H9 (cell line): Measurements from ENCODE around the gene GRIK1. TPM values are rescaled to one million over a fixed set of nuclear protein-coding genes. Genes with fewer than 3 reads are reported as not detected.

Experiments used
- DNase-seq: peaks from one replicate; pipeline ENCODE4 v3.0.0-alpha.2; 2017
- H2AFZ ChIP-seq: one replicate; pipeline ENCODE4 v1.6.1; 2013; ENCODE audit warnings: mild to moderate bottlenecking, low read length, control low read depth, moderate library complexity
- H2AK5ac ChIP-seq: 2 replicates; pipeline ENCODE4 v1.6.1; 2013; ENCODE audit warnings: low read length, control low read depth, mixed read lengths; ENCODE audit not compliant: insufficient read length
- H2BK120ac ChIP-seq: one replicate; pipeline ENCODE4 v1.6.1; 2013; ENCODE audit warnings: low read depth, mild to moderate bottlenecking, low read length, control low read depth, inconsistent platforms; ENCODE audit not compliant: poor library complexity, severe bottlenecking
- H2BK12ac ChIP-seq: 2 replicates; pipeline ENCODE4 v1.6.1; 2013; ENCODE audit warnings: low read length, control low read depth, mixed read lengths, low read depth; ENCODE audit not compliant: insufficient read length
- H2BK15ac ChIP-seq: 2 replicates; pipeline ENCODE4 v1.6.1; 2013; ENCODE audit warnings: low read depth, low read length, control low read depth
- H2BK20ac ChIP-seq: one replicate; pipeline ENCODE4 v1.6.1; 2013; ENCODE audit warnings: low read depth, mild to moderate bottlenecking, low read length, control low read depth, inconsistent platforms; ENCODE audit not compliant: poor library complexity, severe bottlenecking
- H2BK5ac ChIP-seq: 2 replicates; pipeline ENCODE4 v1.6.1; 2013; ENCODE audit warnings: low read length, control low read depth, mixed read lengths; ENCODE audit not compliant: insufficient read length
- H3K14ac ChIP-seq: 2 replicates; pipeline ENCODE4 v1.6.1; 2013; ENCODE audit warnings: low read length, control low read depth; ENCODE audit not compliant: insufficient read depth
- H3K18ac ChIP-seq: 2 replicates; pipeline ENCODE4 v1.6.1; 2013; ENCODE audit warnings: low read depth, mild to moderate bottlenecking, mixed read lengths, low read length, control low read depth; ENCODE audit not compliant: insufficient read length
- H3K23ac ChIP-seq: 2 replicates; pipeline ENCODE4 v1.6.1; 2013; ENCODE audit warnings: low read length, control low read depth, mixed read lengths, low read depth; ENCODE audit not compliant: insufficient read length
- H3K23me2 ChIP-seq: 2 replicates; pipeline ENCODE4 v1.6.1; 2013; ENCODE audit warnings: low read depth, mild to moderate bottlenecking, mixed read lengths, low read length, control low read depth; ENCODE audit not compliant: insufficient read length, poor library complexity, severe bottlenecking
- H3K27ac ChIP-seq: 2 replicates; pipeline ENCODE4 v1.5.1; 2013; ENCODE audit warnings: low read length, control low read depth, mixed read lengths, low read depth; ENCODE audit not compliant: insufficient read length
- H3K27me3 ChIP-seq: 2 replicates; pipeline ENCODE4 v1.6.1; 2013; ENCODE audit warnings: low read length, control low read depth, inconsistent platforms; ENCODE audit not compliant: insufficient read depth
- H3K4ac ChIP-seq: 2 replicates; pipeline ENCODE4 v1.6.1; 2013; ENCODE audit warnings: low read depth, mild to moderate bottlenecking, control low read depth, inconsistent platforms, low read length, moderate library complexity
- H3K4me1 ChIP-seq: 2 replicates; pipeline ENCODE4 v1.6.1; 2013; ENCODE audit warnings: low read length, control low read depth, inconsistent platforms; ENCODE audit not compliant: insufficient read depth
- H3K4me2 ChIP-seq: 2 replicates; pipeline ENCODE4 v1.6.1; 2013; ENCODE audit warnings: low read length, control low read depth, mixed read lengths; ENCODE audit not compliant: insufficient read length, insufficient read depth
- H3K56ac ChIP-seq: 2 replicates; pipeline ENCODE4 v1.6.1; 2013; ENCODE audit warnings: low read depth, mild to moderate bottlenecking, mixed read lengths, low read length, control low read depth; ENCODE audit not compliant: insufficient read length
- H3K79me1 ChIP-seq: 2 replicates; pipeline ENCODE4 v1.6.1; 2013; ENCODE audit warnings: low read depth, mild to moderate bottlenecking, moderate library complexity, low read length, control low read depth, inconsistent platforms; ENCODE audit not compliant: insufficient read depth, poor library complexity, severe bottlenecking
- H3K79me2 ChIP-seq: 2 replicates; pipeline ENCODE4 v1.6.1; 2013; ENCODE audit warnings: low read length, control low read depth, inconsistent platforms; ENCODE audit not compliant: insufficient read depth
- H3K9ac ChIP-seq: 2 replicates; pipeline ENCODE4 v1.6.1; 2013; ENCODE audit warnings: low read length, control low read depth, mixed read lengths; ENCODE audit not compliant: insufficient read length; ENCODE audit errors: extremely low read depth
- H3K9me3 ChIP-seq: one replicate; pipeline ENCODE4 v1.6.1; 2013; ENCODE audit warnings: low read depth, low read length, inconsistent platforms; ENCODE audit not compliant: control insufficient read depth
- H3T11ph ChIP-seq: one replicate; pipeline ENCODE4 v1.6.1; 2013; ENCODE audit warnings: mild to moderate bottlenecking, low read length, control low read depth, inconsistent platforms
- H4K20me1 ChIP-seq: one replicate; pipeline ENCODE4 v1.6.1; 2013; ENCODE audit not compliant: control insufficient read depth, insufficient read length, insufficient read depth
- H4K5ac ChIP-seq: 2 replicates; pipeline ENCODE4 v1.6.1; 2013; ENCODE audit warnings: low read depth, mild to moderate bottlenecking, mixed read lengths, low read length, control low read depth; ENCODE audit not compliant: insufficient read length
- H4K8ac ChIP-seq: replicated peaks from 2 replicates; pipeline ENCODE4 v1.6.1; 2013; ENCODE audit warnings: low read length, control low read depth, mixed read lengths, low read depth; ENCODE audit not compliant: insufficient read length
- H4K91ac ChIP-seq: 2 replicates; pipeline ENCODE4 v1.6.1; 2013; ENCODE audit warnings: low read depth, mild to moderate bottlenecking, moderate library complexity, mixed read lengths, low read length, control low read depth; ENCODE audit not compliant: insufficient read length
- H3K27ac Mint-ChIP-seq, 3 experiments: 2 replicates in 2 of 3; 3 replicates in 1 of 3; pipeline ENCODE4 v1.8.0; 2020 to 2021; ENCODE audit warnings: mixed read lengths in 3 of 3, mild to moderate bottlenecking in 1 of 3, moderate library complexity in 1 of 3
- H3K27me3 Mint-ChIP-seq: 2 replicates; pipeline ENCODE4 v1.8.0; 2021; ENCODE audit warnings: low read depth, mild to moderate bottlenecking, moderate library complexity, mixed read lengths
- H3K36me3 Mint-ChIP-seq, 3 experiments: 2 replicates in 2 of 3; 3 replicates in 1 of 3; pipeline ENCODE4 v1.8.0; 2020 to 2021; ENCODE audit warnings: low read depth in 3 of 3, mixed read lengths in 3 of 3; ENCODE audit not compliant: insufficient read depth in 1 of 3
- H3K4me1 Mint-ChIP-seq, 2 experiments: 2 replicates each; pipeline ENCODE4 v1.8.0; 2020; ENCODE audit warnings: mixed read lengths in 2 of 2
- H3K4me3 Mint-ChIP-seq, 2 experiments: 2 replicates in 1 of 2; 3 replicates in 1 of 2; pipeline ENCODE4 v1.8.0; 2020 to 2021; ENCODE audit warnings: mild to moderate bottlenecking in 2 of 2, mixed read lengths in 2 of 2, moderate library complexity in 1 of 2
- H3K9me3 Mint-ChIP-seq, 2 experiments: 2 replicates in 1 of 2; 3 replicates in 1 of 2; pipeline ENCODE4 v1.8.0; 2020; ENCODE audit warnings: mild to moderate bottlenecking in 2 of 2, mixed read lengths in 2 of 2, moderate library complexity in 1 of 2
- CTCF ChIP-seq: fragments of 200-600 bp; sonication (generic); conservative IDR thresholded peaks from 3 replicates; pipeline ENCODE4 v1.8.0; 2021; ENCODE audit warnings: antibody characterized with exemption, mild to moderate bottlenecking
- WGBS: extraction: QIAGEN DNeasy Blood & Tissue Kit; methylation state at CpG from one replicate; pipeline ENCODE4 v1.1.7; 2013; ENCODE audit warnings: missing lambda C conversion rate, low lambda C conversion rate, mixed read lengths; ENCODE audit not compliant: insufficient read length; ENCODE audit errors: extremely low coverage; 5-methylcytosine and 5-hydroxymethylcytosine counted together
- total RNA-seq: library from RNA; stranded (reverse); gene quantifications from 2 replicates; pipeline ENCODE4 v1.2.1, GENCODE V29; 2021

GRIK1 gene
- total RNA-seq, 1 experiment from 2014 or later, result not detected

- H3K9ac ChIP-seq, result no peak overlapping the region
- no peak overlapping the region for H4K8ac ChIP-seq
- H4K5ac ChIP-seq, result no peak overlapping the region
- TF ChIP-seq CTCF, result peak; percentile 50
- no peaks in the 10 kb centered on the region for H3K27me3 Mint-ChIP-seq
- H4K91ac ChIP-seq, result no peak overlapping the region
- H3K23me2 ChIP-seq, result no peaks in the 10 kb centered on the region
- no peak overlapping the region for H3K14ac ChIP-seq
- H3K4me1 Mint-ChIP-seq, result peaks cover 23 to 32% of the 10 kb centered on the region in 2 experiments
- no peak overlapping the region for H3K4ac ChIP-seq
- peaks cover 0 to 2% (median 0%) of the 10 kb centered on the region in 3 experiments; a peak in 1 of 7 replicates for H3K36me3 Mint-ChIP-seq
- no peak overlapping the region for H2BK12ac ChIP-seq
- no peak overlapping the region for H2BK15ac ChIP-seq
- no peaks in the 10 kb centered on the region for H4K20me1 ChIP-seq
- no peak overlapping the region for H3K4me2 ChIP-seq
- WGBS, result no CpG with 5 or more reads among the region's 4 CpGs
- no peaks in the 10 kb centered on the region for H3K27me3 ChIP-seq
- H3K23ac ChIP-seq, result no peak overlapping the region
- H3K56ac ChIP-seq, result no peak overlapping the region
- no peak overlapping the region for H2AFZ ChIP-seq
- H3K27ac ChIP-seq, result no peak overlapping the region
- no peaks in the 10 kb centered on the region; a peak in 2 of 5 replicates for H3K9me3 Mint-ChIP-seq
- no peak overlapping the region for H3K18ac ChIP-seq
- no peak overlapping the region for H3K27ac Mint-ChIP-seq
- H3K4me3 Mint-ChIP-seq, result no peak overlapping the region
- H3K9me3 ChIP-seq, result no peaks in the 10 kb centered on the region
- DNase-seq, result no peak
- H3K4me1 ChIP-seq, result no peaks in the 10 kb centered on the region; the same call in 1 of the 2 replicates
- no peak overlapping the region for H2BK20ac ChIP-seq
- H2AK5ac ChIP-seq, result no peak overlapping the region
- no peak overlapping the region for H2BK120ac ChIP-seq
- H2BK5ac ChIP-seq, result no peak overlapping the region
- H3T11ph ChIP-seq, result no peak overlapping the region
- no peaks in the 10 kb centered on the region for H3K79me1 ChIP-seq
- H3K79me2 ChIP-seq, result no peaks in the 10 kb centered on the region
These were observed 268.1 kb downstream of the GRIK1 start for GRCh38 chr21:29671728-29672127.
